ENCODE data around the gene THSD4.

Gene THSD4

DNA sequence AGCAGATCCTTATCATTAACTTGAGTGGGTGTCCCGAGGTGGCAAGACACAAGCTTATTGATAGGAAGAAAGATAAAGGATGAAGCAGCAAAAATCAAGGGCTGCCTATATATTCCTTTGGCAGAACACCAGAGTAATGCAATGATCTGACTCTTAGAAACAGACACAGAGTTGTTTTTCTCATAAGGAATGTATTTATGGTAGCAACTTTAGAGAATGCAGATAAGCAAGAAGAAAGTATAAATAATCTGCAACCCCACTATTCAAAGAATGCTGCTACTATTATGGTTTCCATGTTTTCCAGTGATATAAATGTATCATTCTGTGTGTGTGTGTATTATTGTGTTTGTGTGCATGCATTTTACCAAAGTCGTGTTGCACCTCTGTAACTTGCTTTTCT lies 208.3 kb downstream of the THSD4 start:
- no peak overlapping the region for H3K27ac ChIP-seq
- no peak for DNase-seq (ENCODE audit: low read depth, low spot score)
- H3K9me3 ChIP-seq (ENCODE audit: low read depth, low read length) = no peaks in the 10 kb centered on the region
- H3K4me3 ChIP-seq = no peak overlapping the region
- TF ChIP-seq EZH2 (IDR thresholded peaks at IDR 0.05) = no peak
- no peak for TF ChIP-seq POLR2AphosphoS5 (IDR thresholded peaks at IDR 0.05; ENCODE audit: borderline replicate concordance, low read depth, low read length)
- no peak for TF ChIP-seq FOXP2 (optimal IDR thresholded peaks at IDR 0.05; ENCODE audit: control extremely low read depth, extremely low read length, insufficient read depth)
- H3K9ac ChIP-seq (ENCODE audit: insufficient read length) = no peak overlapping the region
- no peaks in the 10 kb centered on the region for H3K36me3 ChIP-seq (ENCODE audit: insufficient read depth, low read length)

DNA sequence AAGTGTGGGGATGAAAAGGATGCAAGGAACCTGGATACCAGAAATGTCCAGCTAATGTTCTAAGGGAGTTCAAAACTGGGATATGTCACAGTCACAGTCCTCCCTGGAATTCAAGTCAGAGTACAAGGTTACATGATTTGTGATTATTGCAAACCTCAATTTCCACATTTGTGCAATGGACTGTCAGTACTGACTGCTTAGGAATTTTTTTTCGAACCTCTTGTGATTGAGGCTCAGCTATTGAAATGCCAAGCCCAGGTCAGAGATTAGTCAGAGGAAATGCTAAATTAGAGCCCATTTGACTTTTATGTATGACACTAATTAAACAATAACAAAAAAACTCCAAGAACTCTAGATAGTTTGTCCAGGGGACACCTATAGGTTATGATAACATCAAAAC lies 210.2 kb downstream of the THSD4 start:
- H3K9me3 ChIP-seq (ENCODE audit: low read depth, low read length) = no peaks in the 10 kb centered on the region
- no peak for DNase-seq (ENCODE audit: low read depth, low spot score)
- H3K4me3 ChIP-seq = no peak overlapping the region
- no peak overlapping the region for H3K9ac ChIP-seq (ENCODE audit: insufficient read length)
- no peaks in the 10 kb centered on the region for H3K36me3 ChIP-seq (ENCODE audit: insufficient read depth, low read length)
- no peak for TF ChIP-seq POLR2AphosphoS5 (IDR thresholded peaks at IDR 0.05; ENCODE audit: borderline replicate concordance, low read depth, low read length)
- no peak for TF ChIP-seq EZH2 (IDR thresholded peaks at IDR 0.05)
- no peak for TF ChIP-seq FOXP2 (optimal IDR thresholded peaks at IDR 0.05; ENCODE audit: control extremely low read depth, extremely low read length, insufficient read depth)
- H3K27ac ChIP-seq = no peak overlapping the region

DNA sequence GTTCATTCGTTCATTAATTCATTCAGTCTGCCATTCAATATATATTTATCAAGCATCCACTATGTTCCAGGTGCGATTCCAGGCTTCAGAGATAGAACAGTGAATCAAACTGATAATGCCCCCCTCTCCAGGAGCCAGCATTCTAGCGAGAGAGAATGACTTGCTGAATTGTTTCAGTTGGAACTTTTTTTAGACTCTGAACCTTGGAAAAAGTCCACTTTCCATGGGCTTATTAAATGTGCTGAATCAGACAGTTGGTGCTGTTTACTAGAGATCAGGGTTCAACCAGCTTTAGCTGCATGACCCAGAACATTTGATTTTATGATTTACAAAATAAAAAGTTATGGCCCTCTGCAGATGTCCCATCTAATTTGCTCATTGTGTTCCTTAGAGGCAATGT lies 213.2 kb downstream of the THSD4 start:
- Histone ChIP-seq H3K9me3 (ENCODE audit: low read depth, low read length) (no peaks in the 10 kb centered on the region), H3K36me3 (ENCODE audit: insufficient read depth, low read length) (no peaks in the 10 kb centered on the region), H3K27ac (no peak overlapping the region), H3K9ac (ENCODE audit: insufficient read length) (no peak overlapping the region), H3K4me3 (no peak overlapping the region)
- DNase-seq (ENCODE audit: low read depth, low spot score) = no peak
- no peak for TF ChIP-seq FOXP2 (optimal IDR thresholded peaks at IDR 0.05; ENCODE audit: control extremely low read depth, extremely low read length, insufficient read depth)
- no peak for TF ChIP-seq POLR2AphosphoS5 (IDR thresholded peaks at IDR 0.05; ENCODE audit: borderline replicate concordance, low read depth, low read length)
- TF ChIP-seq EZH2 (IDR thresholded peaks at IDR 0.05) = no peak

DNA sequence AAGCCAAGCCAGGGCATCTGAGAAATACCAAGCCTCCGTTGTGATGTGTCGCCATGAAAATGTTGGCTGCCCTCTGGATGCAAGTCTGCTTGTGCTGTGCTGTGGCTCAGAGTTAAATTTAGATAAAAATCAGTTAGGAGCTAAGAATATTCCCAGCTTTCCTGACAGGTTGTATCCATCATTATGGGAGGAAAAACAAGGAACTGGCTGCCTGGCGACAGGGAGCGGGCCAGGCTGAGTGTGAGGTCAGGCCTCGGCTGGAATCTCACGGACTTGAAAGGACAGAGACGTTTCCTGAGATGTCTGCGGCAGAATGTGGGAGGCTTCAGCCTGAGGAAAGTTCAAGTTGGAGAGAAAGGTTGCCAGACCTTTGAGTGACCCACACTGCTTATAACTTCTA lies 213.8 kb downstream of the THSD4 start:
- no peaks in the 10 kb centered on the region for H3K9me3 ChIP-seq (ENCODE audit: low read depth, low read length)
- H3K27ac ChIP-seq = no peak overlapping the region
- H3K4me3 ChIP-seq = no peak overlapping the region
- no peaks in the 10 kb centered on the region for H3K36me3 ChIP-seq (ENCODE audit: insufficient read depth, low read length)
- TF ChIP-seq FOXP2 (optimal IDR thresholded peaks at IDR 0.05; ENCODE audit: control extremely low read depth, extremely low read length, insufficient read depth) (no peak), POLR2AphosphoS5 (IDR thresholded peaks at IDR 0.05; ENCODE audit: borderline replicate concordance, low read depth, low read length) (no peak), EZH2 (IDR thresholded peaks at IDR 0.05) (no peak)
- no peak overlapping the region for H3K9ac ChIP-seq (ENCODE audit: insufficient read length)
- no peak for DNase-seq (ENCODE audit: low read depth, low spot score)

DNA sequence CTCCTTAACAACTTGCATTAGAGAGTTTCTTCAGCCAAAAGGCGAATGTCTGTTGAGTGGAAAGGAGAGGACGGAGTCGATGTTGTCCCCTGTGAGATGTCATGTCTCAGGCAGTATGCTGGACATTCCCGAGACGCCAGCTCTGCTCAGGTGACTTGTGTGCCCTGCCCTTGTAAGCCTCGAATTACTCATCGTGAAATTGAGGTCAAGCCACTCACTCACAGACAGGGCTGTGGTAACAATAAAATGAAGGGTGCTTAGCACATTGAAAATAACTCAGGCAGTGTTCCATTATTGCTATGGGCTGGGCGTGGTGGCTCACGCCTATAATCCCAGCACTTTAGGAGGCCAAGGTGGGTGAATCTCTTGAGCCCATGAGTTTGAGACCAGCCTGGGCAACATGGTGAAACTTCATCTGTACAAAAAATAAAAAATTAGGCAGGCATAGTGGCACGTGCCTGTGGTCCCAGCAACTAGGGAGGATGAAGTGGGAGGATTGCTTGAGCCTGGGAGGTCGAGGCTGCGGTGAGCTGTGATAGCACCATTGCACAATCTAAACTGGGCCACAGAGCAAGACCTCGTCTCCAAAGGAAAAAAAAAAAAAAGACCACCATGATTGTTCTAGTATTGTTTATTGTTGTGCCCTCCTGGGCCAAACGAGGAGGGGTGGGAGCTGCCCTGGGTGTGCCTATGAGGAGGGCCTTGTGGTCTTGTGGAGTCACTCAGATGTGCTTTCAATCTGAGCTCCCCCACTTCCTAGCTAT lies 214.4 kb downstream of the THSD4 start:
- no peak for DNase-seq (ENCODE audit: low read depth, low spot score)
- no peaks in the 10 kb centered on the region for H3K9me3 ChIP-seq (ENCODE audit: low read depth, low read length)
- H3K36me3 ChIP-seq (ENCODE audit: insufficient read depth, low read length) = no peaks in the 10 kb centered on the region
- H3K4me3 ChIP-seq = no peak overlapping the region
- H3K27ac ChIP-seq = no peak overlapping the region
- no peak overlapping the region for H3K9ac ChIP-seq (ENCODE audit: insufficient read length)
- TF ChIP-seq POLR2AphosphoS5 (IDR thresholded peaks at IDR 0.05; ENCODE audit: borderline replicate concordance, low read depth, low read length) = no peak
- TF ChIP-seq EZH2 (IDR thresholded peaks at IDR 0.05) = no peak
- TF ChIP-seq FOXP2 (optimal IDR thresholded peaks at IDR 0.05; ENCODE audit: control extremely low read depth, extremely low read length, insufficient read depth) = no peak

DNA sequence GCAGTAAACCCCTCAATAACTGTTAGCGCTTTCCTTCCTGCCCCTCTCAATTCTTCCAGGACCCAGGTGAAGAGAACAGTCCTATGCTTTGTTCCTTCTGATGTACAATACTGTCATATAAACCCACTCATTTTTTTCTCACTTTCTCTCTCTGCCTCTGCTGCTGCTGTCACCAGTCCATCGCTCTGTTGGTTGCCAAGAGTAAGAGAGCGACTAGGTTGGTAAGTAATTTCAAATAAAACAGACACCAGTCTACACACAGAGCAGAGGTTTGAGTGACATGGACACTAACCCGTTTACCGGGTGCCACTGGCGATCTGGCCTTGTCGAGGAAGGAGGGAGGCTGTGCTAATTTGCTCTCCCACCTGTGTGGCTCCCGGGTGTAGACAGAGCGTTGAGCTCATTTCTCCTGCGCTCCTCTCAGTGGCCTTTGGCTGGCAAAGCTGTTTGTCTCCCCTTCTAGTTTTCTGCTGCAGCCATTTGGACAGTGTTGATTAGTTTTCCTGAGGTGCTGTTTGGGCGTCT lies 215.4 kb downstream of the THSD4 start:
- Histone ChIP-seq H3K9ac (ENCODE audit: insufficient read length) (no peak overlapping the region), H3K27ac (no peak overlapping the region)
- no peak for TF ChIP-seq EZH2 (IDR thresholded peaks at IDR 0.05)
- no peak for TF ChIP-seq POLR2AphosphoS5 (IDR thresholded peaks at IDR 0.05; ENCODE audit: borderline replicate concordance, low read depth, low read length)
- no peak for TF ChIP-seq FOXP2 (optimal IDR thresholded peaks at IDR 0.05; ENCODE audit: control extremely low read depth, extremely low read length, insufficient read depth)

DNA sequence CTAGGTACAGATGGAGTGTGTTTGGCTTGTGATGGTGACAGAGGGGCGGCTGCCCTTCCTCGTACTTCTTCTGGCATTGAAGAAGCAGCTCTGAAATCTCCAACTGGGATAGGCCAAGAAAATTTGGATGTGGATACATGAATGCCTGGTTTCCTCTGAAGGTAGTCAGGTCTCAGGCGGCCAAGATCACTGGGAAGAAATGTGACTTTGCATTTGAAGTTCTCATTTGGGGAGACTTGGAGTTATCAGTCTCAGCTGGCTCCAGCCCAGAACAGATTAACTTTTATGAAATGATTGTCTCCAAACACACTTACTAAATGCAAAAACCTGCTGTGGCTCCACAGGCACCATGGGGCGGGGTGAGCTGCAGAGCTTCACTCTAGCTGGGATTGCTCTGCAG lies 215.9 kb downstream of the THSD4 start:
- TF ChIP-seq FOXP2 (optimal IDR thresholded peaks at IDR 0.05; ENCODE audit: control extremely low read depth, extremely low read length, insufficient read depth) = no peak
- TF ChIP-seq EZH2 (IDR thresholded peaks at IDR 0.05) = no peak
- no peak for TF ChIP-seq POLR2AphosphoS5 (IDR thresholded peaks at IDR 0.05; ENCODE audit: borderline replicate concordance, low read depth, low read length)
- no peak for DNase-seq (ENCODE audit: low read depth, low spot score)

More for the DNA sequence above, 215.4 kb downstream of the THSD4 start:
- no peak overlapping the region for H3K4me3 ChIP-seq
- H3K36me3 ChIP-seq (ENCODE audit: insufficient read depth, low read length) = no peaks in the 10 kb centered on the region
- no peak for DNase-seq (ENCODE audit: low read depth, low spot score)
- H3K9me3 ChIP-seq (ENCODE audit: low read depth, low read length) = no peaks in the 10 kb centered on the region

DNA sequence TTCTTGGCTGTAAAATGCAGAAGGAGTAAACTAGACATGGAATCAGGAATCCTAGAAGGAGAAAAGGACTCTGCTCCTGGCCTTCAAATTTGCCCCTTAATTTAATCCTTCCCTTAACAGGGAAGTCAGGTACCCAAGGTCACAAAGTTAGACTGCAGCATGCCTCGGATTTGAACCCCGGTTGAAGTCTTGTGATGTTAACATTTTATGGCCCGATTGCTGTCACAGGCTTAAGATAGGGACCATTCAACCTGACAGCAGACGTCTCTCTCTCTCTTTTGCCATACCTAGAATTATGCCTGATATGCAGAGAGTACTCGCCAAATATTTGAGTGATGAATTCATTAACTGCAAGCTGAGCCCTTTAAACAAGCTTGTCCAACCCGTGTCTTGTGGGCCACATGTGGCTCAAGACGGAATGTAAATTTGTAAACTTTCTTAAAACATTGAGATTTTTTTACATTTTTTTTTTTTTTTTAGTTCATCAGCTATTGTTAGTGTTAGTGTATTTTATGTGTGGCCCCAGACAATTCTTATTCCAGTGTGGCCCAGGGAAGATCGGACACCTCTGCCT lies 217.2 kb downstream of the THSD4 start:
- Histone ChIP-seq H3K9me3 (ENCODE audit: low read depth, low read length) (no peaks in the 10 kb centered on the region), H3K4me3 (no peak overlapping the region)
- no peak for TF ChIP-seq EZH2 (IDR thresholded peaks at IDR 0.05)
- TF ChIP-seq POLR2AphosphoS5 (IDR thresholded peaks at IDR 0.05; ENCODE audit: borderline replicate concordance, low read depth, low read length) = no peak
- TF ChIP-seq FOXP2 (optimal IDR thresholded peaks at IDR 0.05; ENCODE audit: control extremely low read depth, extremely low read length, insufficient read depth) = no peak

More for the DNA sequence above, 215.9 kb downstream of the THSD4 start:
- no peak overlapping the region for H3K27ac ChIP-seq
- no peaks in the 10 kb centered on the region for H3K36me3 ChIP-seq (ENCODE audit: insufficient read depth, low read length)
- H3K9me3 ChIP-seq (ENCODE audit: low read depth, low read length) = no peaks in the 10 kb centered on the region
- H3K9ac ChIP-seq (ENCODE audit: insufficient read length) = no peak overlapping the region
- no peak overlapping the region for H3K4me3 ChIP-seq

More for the DNA sequence above, 217.2 kb downstream of the THSD4 start:
- no peak for DNase-seq (ENCODE audit: low read depth, low spot score)
- Histone ChIP-seq H3K27ac (no peak overlapping the region), H3K9ac (ENCODE audit: insufficient read length) (no peak overlapping the region), H3K36me3 (ENCODE audit: insufficient read depth, low read length) (no peaks in the 10 kb centered on the region)

Measured in SK-N-MC (cell line).